Measurements from ENCODE around the gene C3.
A peak's percentile ranks its signal among the peaks of the same experiment; 100 is the strongest.

C3 gene

GRCh38 chr19:6720369-6721137 lies at the start of gene C3:
C3 (minus strand) TSS chr19:6720650; CDS start chr19:6720589, 61 bp downstream.
- no peak within 1 kb of the TSS for H3K4me3 ChIP-seq (ENCODE audit: control insufficient read depth, low read depth, low read length)
- peak; percentile 81 for DNase-seq (ENCODE audit: low read depth)
- TF ChIP-seq, protein P1, sequence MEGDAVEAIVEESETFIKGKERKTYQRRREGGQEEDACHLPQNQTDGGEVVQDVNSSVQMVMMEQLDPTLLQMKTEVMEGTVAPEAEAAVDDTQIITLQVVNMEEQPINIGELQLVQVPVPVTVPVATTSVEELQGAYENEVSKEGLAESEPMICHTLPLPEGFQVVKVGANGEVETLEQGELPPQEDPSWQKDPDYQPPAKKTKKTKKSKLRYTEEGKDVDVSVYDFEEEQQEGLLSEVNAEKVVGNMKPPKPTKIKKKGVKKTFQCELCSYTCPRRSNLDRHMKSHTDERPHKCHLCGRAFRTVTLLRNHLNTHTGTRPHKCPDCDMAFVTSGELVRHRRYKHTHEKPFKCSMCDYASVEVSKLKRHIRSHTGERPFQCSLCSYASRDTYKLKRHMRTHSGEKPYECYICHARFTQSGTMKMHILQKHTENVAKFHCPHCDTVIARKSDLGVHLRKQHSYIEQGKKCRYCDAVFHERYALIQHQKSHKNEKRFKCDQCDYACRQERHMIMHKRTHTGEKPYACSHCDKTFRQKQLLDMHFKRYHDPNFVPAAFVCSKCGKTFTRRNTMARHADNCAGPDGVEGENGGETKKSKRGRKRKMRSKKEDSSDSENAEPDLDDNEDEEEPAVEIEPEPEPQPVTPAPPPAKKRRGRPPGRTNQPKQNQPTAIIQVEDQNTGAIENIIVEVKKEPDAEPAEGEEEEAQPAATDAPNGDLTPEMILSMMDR (conservative IDR thresholded peaks at IDR 0.05; ENCODE audit: control insufficient read depth, insufficient read depth, low read depth, low read length) = no peak

DNA sequence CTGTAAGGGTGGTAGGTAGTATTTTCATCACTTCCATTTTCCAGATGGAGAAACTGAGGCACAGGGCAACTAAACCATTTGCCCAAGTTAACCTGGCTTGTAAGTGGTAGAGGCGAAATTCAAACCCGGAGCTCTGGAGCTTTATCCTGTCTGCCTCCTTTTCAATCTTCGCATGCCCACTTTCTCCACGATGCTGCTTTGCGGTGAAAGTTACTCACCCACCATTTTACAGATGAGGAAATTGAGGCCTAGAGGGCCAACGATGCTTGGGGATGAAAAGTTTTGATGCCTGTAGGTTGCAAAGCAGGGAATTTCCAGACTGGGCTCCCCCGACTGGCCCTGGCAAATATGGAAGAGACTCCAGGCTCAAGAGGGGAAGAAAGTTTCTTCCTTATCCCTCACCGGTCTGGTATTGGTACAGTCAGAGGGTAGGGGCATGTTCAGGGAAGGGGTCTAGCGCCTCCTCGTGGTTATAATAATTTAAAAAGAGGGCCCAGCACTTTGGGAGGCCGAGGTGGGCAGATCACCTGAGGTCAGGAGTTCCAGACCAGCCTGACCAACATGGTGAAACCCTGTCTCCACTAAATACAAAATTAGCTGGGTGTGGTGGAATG lies 48.7 kb upstream of the C3 start:
- peak; percentile 20 for DNase-seq (ENCODE audit: low read depth)
- TF ChIP-seq, protein P1 (conservative IDR thresholded peaks at IDR 0.05; ENCODE audit: control insufficient read depth, insufficient read depth, low read depth, low read length) = peak; percentile 36
- no peak overlapping the region for H3K4me3 ChIP-seq (ENCODE audit: control insufficient read depth, low read depth, low read length)

- H3K4me3 ChIP-seq (ENCODE audit: control insufficient read depth, low read depth, low read length) = no peak overlapping the region
Observed at GRCh38 chr19:6768236-6768785, 47.9 kb upstream of the C3 start.

GRCh38 chr19:6767357-6768235 lies 47.1 kb upstream of the C3 start, which contains the start of gene SH2D3A:
SH2D3A (minus strand) TSS chr19:6767435; CDS start chr19:6763748, 3,687 bp downstream.
- TF ChIP-seq, protein P1 (conservative IDR thresholded peaks at IDR 0.05; ENCODE audit: control insufficient read depth, insufficient read depth, low read depth, low read length) = no peak
- H3K4me3 ChIP-seq (ENCODE audit: control insufficient read depth, low read depth, low read length) = no peak within 1 kb of the TSS
- no peak for DNase-seq (ENCODE audit: low read depth)

More at GRCh38 chr19:6768236-6768785, 47.9 kb upstream of the C3 start:
- DNase-seq (ENCODE audit: low read depth) = no peak
- TF ChIP-seq, protein P1 (conservative IDR thresholded peaks at IDR 0.05; ENCODE audit: control insufficient read depth, insufficient read depth, low read depth, low read length) = no peak

GRCh38 chr19:6767081-6767356 lies 46.6 kb upstream of the C3 start:
- H3K4me3 ChIP-seq (ENCODE audit: control insufficient read depth, low read depth, low read length) = no peak overlapping the region

More at GRCh38 chr19:6767081-6767356, 46.6 kb upstream of the C3 start:
- TF ChIP-seq, protein P1 (conservative IDR thresholded peaks at IDR 0.05; ENCODE audit: control insufficient read depth, insufficient read depth, low read depth, low read length) = no peak
- no peak for DNase-seq (ENCODE audit: low read depth)

Data from fibroblast of mammary gland (primary cell).